Ovary (tissue), 9 donors: ENCODE results near the gene CLCN5. TPM values are rescaled to one million over a fixed set of nuclear protein-coding genes. Genes with fewer than 3 reads are reported as not detected.

Experiments
- DNase-seq, 5 donors: peaks; one replicate each; pipeline ENCODE4 v3.0.0-alpha.2; 2019 to 2020
- H3K27ac ChIP-seq, 2 donors: fragments of 200-600 bp; one replicate each; pipeline versions ENCODE4 v1.5.1 to v1.8.0; 2019 to 2022
- H3K27me3 ChIP-seq: fragments of 200-600 bp; one replicate; pipeline ENCODE4 v1.8.0; 2022
- H3K36me3 ChIP-seq: fragments of 200-600 bp; sonication (generic); one replicate; pipeline ENCODE4 v1.5.1; 2019
- H3K4me1 ChIP-seq: one replicate; pipeline ENCODE4 v1.8.1; 2013; ENCODE audit warnings: mild to moderate bottlenecking, moderate library complexity; ENCODE audit not compliant: insufficient read depth
- H3K4me3 ChIP-seq: fragments of 200-600 bp; sonication (generic); one replicate; pipeline ENCODE4 v1.5.1; 2017
- H3K9me3 ChIP-seq, 2 donors: fragments of 200-600 bp in 1 of 2; sonication (generic) in 1 of 2; one replicate each; pipeline versions ENCODE4 v1.5.1 to v1.8.1; 2013 to 2019; ENCODE audit warnings: mild to moderate bottlenecking in 1 of 2, moderate library complexity in 1 of 2
- EP300 ChIP-seq: sonication (generic); formaldehyde crosslinking; IDR thresholded peaks from one replicate; pipeline ENCODE4 v1.6.1; 2017; ENCODE audit warnings: antibody characterized with exemption
- POLR2A ChIP-seq: fragments of 450-650 bp; IDR thresholded peaks from one replicate; pipeline ENCODE4 v1.6.1; 2017; ENCODE audit warnings: antibody characterized with exemption, mild to moderate bottlenecking, moderate library complexity
- WGBS, 3 donors: extraction: QIAGEN DNeasy Blood & Tissue Kit in 1 of 3; methylation state at CpG; one replicate each; pipeline versions ENCODE4 v1.1.5 to v1.1.7; 2013 to 2017; 5-methylcytosine and 5-hydroxymethylcytosine counted together
- intact Hi-C, 4 donors: fragments of 100-400 bp; cut with DNase I; formaldehyde crosslinking; loops; one replicate each; pipeline versions ENCODE4 v1.11.0 to v1.15.1; 2022 to 2023
- polyA plus RNA-seq, 2 donors: library from polyadenylated mRNA; stranded (reverse); fragments of 200-250 nt in 1 of 2; fragments of 350-450 nt in 1 of 2; fragmentation: Illumina TruSeq in 1 of 2; extraction: RNeasy Lipid Tissue Mini Kit (QIAGEN cat#74804) in 1 of 2; gene quantifications; one replicate each; pipeline ENCODE4 v1.2.3, GENCODE V29; 2013 to 2014
- total RNA-seq, 7 donors: library from RNA; depleted of rRNA in 2 of 7; stranded (reverse); fragments of >200 nt in 2 of 7; fragmentation: NEBNext Ultra II Directional in 3 of 7; extraction: Animal tissue kit (Norgen Biotek cat#: 25700) in 3 of 7; gene quantifications; one replicate each; pipeline versions ENCODE4 v1.1.0 to v1.2.4, GENCODE V29; 2016 to 2023
- TF ChIP-seq, protein P1 (sequence below), 3 donors: fragments of 450-650 bp in 2 of 3; fragments of 200-600 bp in 1 of 3; IDR thresholded peaks; one replicate each; pipeline versions ENCODE4 v1.5.1 to v1.8.0; 2016 to 2022; ENCODE audit warnings: antibody characterized with exemption in 3 of 3, mild to moderate bottlenecking in 1 of 3
- donor health status: DM: no; HTN: no; CAD: no; lungs with moderate emphysema.
- donor health status: DM: no; HTN: no; CAD: no.
- donor health status: Bipolar disorder and iron deficiency.
- donor health status: DM: yes; HTN: yes; CAD: no.
- donor health status: DM: no; HTN: no; CAD: no.
- donor health status: DM: yes; HTN: yes; CAD: no.

CLCN5 gene
- total and polyA plus RNA-seq, 9 donors, result 1.4 to 26.5 (median 16.2) TPM

DNA sequence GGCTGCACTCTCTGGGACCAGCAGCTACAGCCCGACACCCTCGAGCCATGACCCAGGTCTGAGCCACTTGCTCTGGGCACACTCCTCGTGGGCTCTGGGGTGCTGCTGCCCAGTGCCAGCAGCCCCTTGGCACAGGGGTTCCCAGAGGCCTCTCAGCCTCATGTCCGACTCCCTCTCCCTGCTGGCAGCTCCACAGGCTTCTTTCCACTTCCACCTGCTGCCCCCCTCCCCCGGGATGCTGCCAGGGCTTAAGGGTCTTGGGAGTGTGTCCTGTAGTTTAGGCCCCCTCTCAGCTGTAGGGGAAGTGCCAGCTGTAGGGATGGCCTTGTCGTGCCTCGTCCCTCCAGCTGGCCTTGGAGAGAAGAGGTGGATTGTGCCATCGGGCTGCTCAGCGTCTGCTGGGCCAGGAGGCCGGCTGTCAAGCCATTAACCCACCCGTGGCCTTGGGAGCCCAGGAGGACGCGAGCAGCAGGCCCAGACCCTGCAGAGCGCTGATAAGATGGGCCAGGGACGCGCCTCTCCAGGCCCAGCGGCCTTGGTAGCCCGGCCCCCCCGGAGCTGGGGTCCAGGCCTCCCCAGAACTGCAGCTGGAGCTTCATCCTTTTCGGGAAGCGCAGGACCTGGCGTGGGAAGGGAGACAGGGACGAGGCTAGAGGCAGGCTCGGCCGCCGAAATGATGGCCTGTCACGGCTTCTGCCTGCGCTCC lies 44.1 kb upstream of the CLCN5 start:
- H3K27me3 ChIP-seq, result no peaks in the 10 kb centered on the region
- H3K4me3 ChIP-seq, result peak overlapping the region; percentile 65
- H3K36me3 ChIP-seq, result no peaks in the 10 kb centered on the region
- WGBS, 3 donors, result 36 to 39% (median 39%) methylated on average over 22 to 28 of the region's 28 CpGs
- peaks cover 4% of the 10 kb centered on the region for H3K4me1 ChIP-seq
- no peaks in the 10 kb centered on the region for H3K9me3 ChIP-seq
- intact Hi-C loops, result no loop called here
- TF ChIP-seq EP300 (no peak), POLR2A (no peak)
- TF ChIP-seq, protein P1, sequence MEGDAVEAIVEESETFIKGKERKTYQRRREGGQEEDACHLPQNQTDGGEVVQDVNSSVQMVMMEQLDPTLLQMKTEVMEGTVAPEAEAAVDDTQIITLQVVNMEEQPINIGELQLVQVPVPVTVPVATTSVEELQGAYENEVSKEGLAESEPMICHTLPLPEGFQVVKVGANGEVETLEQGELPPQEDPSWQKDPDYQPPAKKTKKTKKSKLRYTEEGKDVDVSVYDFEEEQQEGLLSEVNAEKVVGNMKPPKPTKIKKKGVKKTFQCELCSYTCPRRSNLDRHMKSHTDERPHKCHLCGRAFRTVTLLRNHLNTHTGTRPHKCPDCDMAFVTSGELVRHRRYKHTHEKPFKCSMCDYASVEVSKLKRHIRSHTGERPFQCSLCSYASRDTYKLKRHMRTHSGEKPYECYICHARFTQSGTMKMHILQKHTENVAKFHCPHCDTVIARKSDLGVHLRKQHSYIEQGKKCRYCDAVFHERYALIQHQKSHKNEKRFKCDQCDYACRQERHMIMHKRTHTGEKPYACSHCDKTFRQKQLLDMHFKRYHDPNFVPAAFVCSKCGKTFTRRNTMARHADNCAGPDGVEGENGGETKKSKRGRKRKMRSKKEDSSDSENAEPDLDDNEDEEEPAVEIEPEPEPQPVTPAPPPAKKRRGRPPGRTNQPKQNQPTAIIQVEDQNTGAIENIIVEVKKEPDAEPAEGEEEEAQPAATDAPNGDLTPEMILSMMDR (IDR thresholded peaks at IDR 0.05), result no peak
- DNase-seq, result peak in 4 of 5 donors; percentile 26 to 59 (median 36)
- peak overlapping the region; percentile 4 to 86 for H3K27ac ChIP-seq

DNA sequence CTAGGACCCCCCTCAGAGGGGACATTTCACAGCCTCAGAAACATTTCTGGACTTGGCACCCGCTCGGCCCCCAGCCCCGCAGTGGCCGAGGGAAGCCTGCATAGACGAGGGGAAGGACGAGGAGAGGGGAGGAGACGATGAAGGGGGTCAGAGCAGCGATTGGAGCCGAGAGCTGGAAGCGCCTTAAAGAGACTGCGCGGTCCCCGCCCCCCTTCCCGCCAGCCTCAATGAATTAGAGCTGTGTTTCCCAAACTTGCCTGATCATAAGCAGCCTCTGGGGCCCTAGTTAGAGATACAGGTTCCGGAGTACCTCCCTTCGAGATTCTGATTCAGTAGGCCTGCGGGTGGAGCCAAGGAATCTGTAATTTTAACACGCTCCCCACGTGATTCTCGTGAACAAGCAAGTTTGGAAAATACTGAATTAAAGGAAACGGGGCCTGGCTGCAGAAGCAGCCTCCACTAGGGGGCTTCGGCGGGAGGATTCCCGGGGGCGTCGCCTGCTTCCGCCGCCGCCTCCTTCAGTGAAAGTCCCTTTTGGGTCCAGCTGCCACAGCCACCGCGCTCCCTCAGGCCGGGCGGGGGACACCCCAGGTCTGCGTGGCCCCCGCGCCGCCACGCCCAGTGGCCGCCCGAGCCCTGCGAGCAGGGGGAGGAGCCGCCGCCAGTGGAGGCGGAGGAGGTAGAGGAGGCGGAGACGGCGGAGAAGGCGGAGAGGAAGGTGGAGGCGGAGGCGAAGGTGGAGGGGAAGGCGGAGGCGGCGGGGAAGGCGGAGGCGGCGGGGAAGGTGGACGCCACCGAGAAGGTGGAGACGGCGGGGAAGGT lies 43.4 kb upstream of the CLCN5 start, which contains the start of gene USP27X:
Gene USP27X (plus strand): TSS at position 651 of the 822 bp plus-strand sequence. CDS start 824 bp downstream, outside the sequence.
- H3K27ac ChIP-seq, result peak within 1 kb of the TSS; percentile 4 to 86
- H3K36me3 ChIP-seq, result no peaks in the 10 kb centered on the region
- H3K9me3 ChIP-seq, result no peaks in the 10 kb centered on the region
- WGBS, 3 donors, result 30 to 36% (median 33%) methylated on average over 60 of the region's 60 CpGs
- TF ChIP-seq POLR2A (peak; percentile 32), EP300 (no peak)
- TF ChIP-seq, protein P1 (IDR thresholded peaks at IDR 0.05), result peak; percentile 32 to 81 (median 73)
- peaks cover 4% of the 10 kb centered on the region for H3K4me1 ChIP-seq
- H3K4me3 ChIP-seq, result peak within 1 kb of the TSS; percentile 65
- no peaks in the 10 kb centered on the region for H3K27me3 ChIP-seq
- DNase-seq, result peak; percentile 71 to 83 (median 76)
- intact Hi-C loops, result no loop called here

DNA sequence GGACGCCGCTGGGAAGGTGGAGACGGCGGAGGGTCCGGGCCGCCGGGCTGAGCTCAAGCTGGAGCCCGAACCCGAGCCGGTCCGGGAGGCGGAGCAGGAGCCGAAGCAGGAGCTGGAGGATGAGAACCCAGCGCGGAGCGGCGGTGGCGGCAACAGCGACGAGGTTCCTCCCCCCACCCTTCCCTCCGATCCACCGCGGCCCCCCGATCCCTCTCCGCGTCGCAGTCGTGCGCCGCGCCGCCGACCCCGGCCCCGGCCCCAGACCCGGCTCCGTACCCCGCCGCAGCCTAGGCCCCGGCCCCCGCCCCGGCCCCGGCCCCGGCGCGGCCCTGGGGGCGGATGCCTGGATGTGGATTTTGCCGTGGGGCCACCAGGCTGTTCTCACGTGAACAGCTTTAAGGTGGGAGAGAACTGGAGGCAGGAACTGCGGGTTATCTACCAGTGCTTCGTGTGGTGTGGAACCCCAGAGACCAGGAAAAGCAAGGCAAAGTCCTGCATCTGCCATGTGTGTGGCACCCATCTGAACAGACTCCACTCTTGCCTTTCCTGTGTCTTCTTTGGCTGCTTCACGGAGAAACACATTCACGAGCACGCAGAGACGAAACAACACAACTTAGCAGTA lies 42.6 kb upstream of the CLCN5 start:
- TF ChIP-seq, protein P1 (IDR thresholded peaks at IDR 0.05), result no peak
- no peak for TF ChIP-seq POLR2A
- no peak for TF ChIP-seq EP300
- Histone ChIP-seq H3K27ac (peak overlapping the region; percentile 4 to 86), H3K36me3 (no peaks in the 10 kb centered on the region), H3K27me3 (no peaks in the 10 kb centered on the region), H3K4me3 (peak overlapping the region; percentile 65), H3K4me1 (peaks cover 4% of the 10 kb centered on the region), H3K9me3 (no peaks in the 10 kb centered on the region)
- no peak for DNase-seq
- WGBS, 3 donors, result 40 to 55% (median 48%) methylated on average over 34 to 55 of the region's 55 CpGs
- intact Hi-C loops, result no loop called here

DNA sequence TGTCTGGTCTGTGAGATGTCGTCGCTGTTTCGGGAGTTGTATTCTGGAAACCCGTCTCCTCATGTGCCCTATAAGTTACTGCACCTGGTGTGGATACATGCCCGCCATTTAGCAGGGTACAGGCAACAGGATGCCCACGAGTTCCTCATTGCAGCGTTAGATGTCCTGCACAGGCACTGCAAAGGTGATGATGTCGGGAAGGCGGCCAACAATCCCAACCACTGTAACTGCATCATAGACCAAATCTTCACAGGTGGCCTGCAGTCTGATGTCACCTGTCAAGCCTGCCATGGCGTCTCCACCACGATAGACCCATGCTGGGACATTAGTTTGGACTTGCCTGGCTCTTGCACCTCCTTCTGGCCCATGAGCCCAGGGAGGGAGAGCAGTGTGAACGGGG lies 41.7 kb upstream of the CLCN5 start:
- Histone ChIP-seq H3K27me3 (no peaks in the 10 kb centered on the region), H3K27ac (no peak overlapping the region), H3K4me3 (no peak overlapping the region), H3K36me3 (no peaks in the 10 kb centered on the region), H3K9me3 (no peaks in the 10 kb centered on the region), H3K4me1 (peaks cover 4% of the 10 kb centered on the region)
- intact Hi-C loops, result no loop called here
- DNase-seq, result peak in 1 of 5 donors; percentile 27
- WGBS, 3 donors, result 82 to 85% (median 83%) methylated on average over 12 of the region's 12 CpGs
- TF ChIP-seq POLR2A, result no peak
- TF ChIP-seq EP300, result no peak
- TF ChIP-seq, protein P1 (IDR thresholded peaks at IDR 0.05), result no peak
